GM15510 (cell line): Measurements from ENCODE around the gene DLG1.

Source experiments
- POLR2A ChIP-seq: IDR thresholded peaks from 3 replicates; pipeline ENCODE4 v1.6.1; 2011; ENCODE audit warnings: borderline replicate concordance; ENCODE audit not compliant: insufficient read length; ENCODE audit errors: extremely low read depth

DLG1 gene

GRCh38 chr3:197331131-197331530 lies 32.7 kb upstream of the DLG1 start:
- TF ChIP-seq POLR2A: no peak

- TF ChIP-seq POLR2A: no peak
Measured at GRCh38 chr3:197329382-197329781, 31.0 kb upstream of the DLG1 start.

GRCh38 chr3:197328198-197328597 lies 29.8 kb upstream of the DLG1 start:
- TF ChIP-seq POLR2A: no peak

GRCh38 chr3:197327701-197328100 lies 29.3 kb upstream of the DLG1 start:
- no peak for TF ChIP-seq POLR2A

- TF ChIP-seq POLR2A: no peak
Measured at GRCh38 chr3:197325773-197326172, 27.4 kb upstream of the DLG1 start.

GRCh38 chr3:197322149-197322548 lies 23.7 kb upstream of the DLG1 start:
- no peak for TF ChIP-seq POLR2A

GRCh38 chr3:197320582-197320981 lies 22.2 kb upstream of the DLG1 start:
- TF ChIP-seq POLR2A: no peak

- TF ChIP-seq POLR2A: no peak
Measured at GRCh38 chr3:197317250-197317963, 19.0 kb upstream of the DLG1 start.

- TF ChIP-seq POLR2A: no peak
Measured at GRCh38 chr3:197312431-197312830, 14.0 kb upstream of the DLG1 start.

- no peak for TF ChIP-seq POLR2A
Measured at GRCh38 chr3:197311591-197311990, 13.2 kb upstream of the DLG1 start.

GRCh38 chr3:197309528-197310361 lies 11.3 kb upstream of the DLG1 start:
- TF ChIP-seq POLR2A: no peak

GRCh38 chr3:197308591-197308990 lies 10.2 kb upstream of the DLG1 start:
- no peak for TF ChIP-seq POLR2A

GRCh38 chr3:197306374-197307086 lies 8.1 kb upstream of the DLG1 start:
- no peak for TF ChIP-seq POLR2A

GRCh38 chr3:197305854-197306253 lies 7.4 kb upstream of the DLG1 start:
- TF ChIP-seq POLR2A: no peak

GRCh38 chr3:197303452-197303851 lies 5.0 kb upstream of the DLG1 start:
- TF ChIP-seq POLR2A: no peak
